HepG2 (cell line): ENCODE measurements around the gene AP2S1. TPM values are rescaled to one million over a fixed set of nuclear protein-coding genes. Genes with fewer than 3 reads are reported as not detected.
A peak's percentile ranks its signal among the peaks of the same experiment; 100 is the strongest.

Experiments used
- ARHGAP35 ChIP-seq: sonication (generic); formaldehyde crosslinking; IDR thresholded peaks from 2 replicates; pipeline ENCODE4 v1.9.0; 2022; ENCODE audit warnings: mild to moderate bottlenecking, inconsistent platforms, moderate library complexity, missing genetic modification reagents, borderline replicate concordance
- CTCF ChIP-seq: sonication (generic); formaldehyde crosslinking; IDR thresholded peaks from 2 replicates; pipeline ENCODE4 v1.5.0; 2020; ENCODE audit warnings: mild to moderate bottlenecking, missing genetic modification reagents, moderate library complexity
- NFE2L1 ChIP-seq: sonication (generic); formaldehyde crosslinking; IDR thresholded peaks from 2 replicates; pipeline ENCODE4 v1.4.0; 2020; ENCODE audit warnings: missing genetic modification reagents, mild to moderate bottlenecking, borderline replicate concordance
- SUZ12 ChIP-seq: fragments of 150-350 bp; IDR thresholded peaks from 2 replicates; pipeline ENCODE4 v1.6.1; 2014; ENCODE audit warnings: low read depth, low read length
- ZFP62 ChIP-seq: sonication (generic); formaldehyde crosslinking; IDR thresholded peaks from 2 replicates; pipeline ENCODE4 v1.4.0; 2020; ENCODE audit warnings: missing genetic modification reagents
- ZNF17 ChIP-seq: sonication (generic); formaldehyde crosslinking; IDR thresholded peaks from 2 replicates; pipeline ENCODE4 v1.5.0; 2020; ENCODE audit warnings: mild to moderate bottlenecking, missing genetic modification reagents
- ZNF501 ChIP-seq: sonication (generic); formaldehyde crosslinking; IDR thresholded peaks from 2 replicates; pipeline ENCODE4 v1.5.1; 2020; ENCODE audit warnings: mild to moderate bottlenecking, moderate library complexity, missing genetic modification reagents
- polyA plus RNA-seq, 8 experiments: library from polyadenylated mRNA; depleted of rRNA in 3 of 8; stranded (reverse) in 7 of 8; unstranded in 1 of 8; fragments of >200 nt; fragmentation: Illumina TruSeq in 4 of 8; extraction: Trizol in 4 of 8; gene quantifications; 2 replicates each; pipeline versions ENCODE4 v1.2.1 to v1.2.3, GENCODE V29; 2011 to 2016; ENCODE audit warnings: low read depth in 4 of 8, missing spikeins in 1 of 8, mixed read lengths in 1 of 8; ENCODE audit not compliant: insufficient read depth in 1 of 8
- total RNA-seq, 5 experiments: library from RNA; depleted of rRNA; stranded (reverse); fragments of >200 nt; fragmentation: Illumina TruSeq; extraction: Trizol; gene quantifications; 2 replicates each; pipeline ENCODE4 v1.2.3, GENCODE V29; 2016; ENCODE audit warnings: low read depth in 1 of 5
- TF ChIP-seq, protein P1 (sequence below): sonication (generic); formaldehyde crosslinking; IDR thresholded peaks from 2 replicates; pipeline ENCODE4 v1.4.0; 2020; ENCODE audit warnings: missing genetic modification reagents
- TF ChIP-seq, protein P2 (sequence below): sonication (generic); formaldehyde crosslinking; conservative IDR thresholded peaks from 2 replicates; pipeline ENCODE4 v1.4.0; 2020; ENCODE audit warnings: missing genetic modification reagents
- TF ChIP-seq, protein P3 (sequence below): sonication (generic); formaldehyde crosslinking; IDR thresholded peaks from 2 replicates; pipeline ENCODE4 v1.4.0; 2020; ENCODE audit warnings: mild to moderate bottlenecking, missing genetic modification reagents
- TF ChIP-seq, protein P4 (sequence below): sonication (generic); formaldehyde crosslinking; IDR thresholded peaks from 2 replicates; pipeline ENCODE4 v1.8.1; 2023; ENCODE audit warnings: mild to moderate bottlenecking, missing genetic modification reagents, borderline replicate concordance

The AP2S1 gene
- total and polyA plus RNA-seq, 2 of the 13 experiments (the other 11 are each of a cell fraction or from before 2014, with no cell fraction given) = 45.2 to 86.1 TPM

DNA sequence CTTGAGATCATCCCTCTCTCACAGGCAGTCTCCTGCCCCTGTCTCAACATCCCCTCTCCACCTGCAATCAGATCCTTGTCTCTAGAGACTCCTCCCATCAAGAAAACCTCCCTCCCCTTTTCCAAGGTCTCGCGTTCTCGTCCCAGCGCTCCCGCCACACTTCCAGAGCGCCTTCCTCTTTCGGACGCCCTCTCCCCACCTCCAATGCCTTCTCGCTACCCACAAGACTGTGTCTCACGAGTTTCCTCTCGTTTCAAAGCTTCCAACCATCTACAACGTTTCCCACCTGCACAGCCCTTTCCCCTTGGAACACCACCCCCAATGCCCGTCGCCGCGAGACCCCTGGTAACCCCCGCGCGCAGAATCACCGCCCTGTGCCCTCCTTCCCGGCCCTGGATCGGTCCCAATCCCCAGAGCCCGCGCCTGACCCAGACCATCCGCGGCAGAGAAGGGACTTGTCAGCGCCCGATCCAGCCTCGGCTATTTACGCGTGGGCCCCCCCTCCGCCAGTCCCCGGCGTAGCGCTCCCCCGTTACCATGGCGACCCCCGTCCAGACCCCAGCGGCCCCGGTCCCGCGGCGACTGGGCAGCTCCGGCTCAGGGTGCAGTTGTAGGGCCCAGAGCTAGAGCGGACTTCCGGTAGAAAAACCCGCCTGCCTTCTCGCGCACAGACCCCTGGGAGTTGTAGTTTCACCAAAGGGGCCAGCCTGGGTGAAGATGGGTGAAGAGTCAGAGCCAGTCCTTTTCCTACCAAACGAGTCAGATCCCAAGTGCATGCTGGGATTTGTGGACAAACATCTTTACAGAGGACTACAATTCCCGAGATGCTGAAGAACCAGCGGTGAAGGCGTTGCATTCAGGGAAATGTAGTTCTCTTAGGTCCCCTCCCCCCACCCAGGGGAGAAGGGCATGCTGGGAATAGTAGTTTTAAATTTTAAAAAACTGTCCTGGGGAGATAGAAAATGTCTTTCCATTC lies at the start of gene AP2S1 (continued):
- 0 out of 2 replicates have a peak, but pooled peaks have one; percentile 6 for TF ChIP-seq CTCF (CRISPR knock-in tag)
- TF ChIP-seq, protein P1, sequence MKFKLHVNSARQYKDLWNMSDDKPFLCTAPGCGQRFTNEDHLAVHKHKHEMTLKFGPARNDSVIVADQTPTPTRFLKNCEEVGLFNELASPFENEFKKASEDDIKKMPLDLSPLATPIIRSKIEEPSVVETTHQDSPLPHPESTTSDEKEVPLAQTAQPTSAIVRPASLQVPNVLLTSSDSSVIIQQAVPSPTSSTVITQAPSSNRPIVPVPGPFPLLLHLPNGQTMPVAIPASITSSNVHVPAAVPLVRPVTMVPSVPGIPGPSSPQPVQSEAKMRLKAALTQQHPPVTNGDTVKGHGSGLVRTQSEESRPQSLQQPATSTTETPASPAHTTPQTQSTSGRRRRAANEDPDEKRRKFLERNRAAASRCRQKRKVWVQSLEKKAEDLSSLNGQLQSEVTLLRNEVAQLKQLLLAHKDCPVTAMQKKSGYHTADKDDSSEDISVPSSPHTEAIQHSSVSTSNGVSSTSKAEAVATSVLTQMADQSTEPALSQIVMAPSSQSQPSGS (CRISPR knock-in tag) = peak; percentile 17; the same call in 1 of the 2 replicates
- TF ChIP-seq, protein P2, sequence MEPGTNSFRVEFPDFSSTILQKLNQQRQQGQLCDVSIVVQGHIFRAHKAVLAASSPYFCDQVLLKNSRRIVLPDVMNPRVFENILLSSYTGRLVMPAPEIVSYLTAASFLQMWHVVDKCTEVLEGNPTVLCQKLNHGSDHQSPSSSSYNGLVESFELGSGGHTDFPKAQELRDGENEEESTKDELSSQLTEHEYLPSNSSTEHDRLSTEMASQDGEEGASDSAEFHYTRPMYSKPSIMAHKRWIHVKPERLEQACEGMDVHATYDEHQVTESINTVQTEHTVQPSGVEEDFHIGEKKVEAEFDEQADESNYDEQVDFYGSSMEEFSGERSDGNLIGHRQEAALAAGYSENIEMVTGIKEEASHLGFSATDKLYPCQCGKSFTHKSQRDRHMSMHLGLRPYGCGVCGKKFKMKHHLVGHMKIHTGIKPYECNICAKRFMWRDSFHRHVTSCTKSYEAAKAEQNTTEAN (CRISPR knock-in tag) = 0 out of 2 replicates have a peak, but pooled peaks have one; percentile 28
- TF ChIP-seq, protein P3, sequence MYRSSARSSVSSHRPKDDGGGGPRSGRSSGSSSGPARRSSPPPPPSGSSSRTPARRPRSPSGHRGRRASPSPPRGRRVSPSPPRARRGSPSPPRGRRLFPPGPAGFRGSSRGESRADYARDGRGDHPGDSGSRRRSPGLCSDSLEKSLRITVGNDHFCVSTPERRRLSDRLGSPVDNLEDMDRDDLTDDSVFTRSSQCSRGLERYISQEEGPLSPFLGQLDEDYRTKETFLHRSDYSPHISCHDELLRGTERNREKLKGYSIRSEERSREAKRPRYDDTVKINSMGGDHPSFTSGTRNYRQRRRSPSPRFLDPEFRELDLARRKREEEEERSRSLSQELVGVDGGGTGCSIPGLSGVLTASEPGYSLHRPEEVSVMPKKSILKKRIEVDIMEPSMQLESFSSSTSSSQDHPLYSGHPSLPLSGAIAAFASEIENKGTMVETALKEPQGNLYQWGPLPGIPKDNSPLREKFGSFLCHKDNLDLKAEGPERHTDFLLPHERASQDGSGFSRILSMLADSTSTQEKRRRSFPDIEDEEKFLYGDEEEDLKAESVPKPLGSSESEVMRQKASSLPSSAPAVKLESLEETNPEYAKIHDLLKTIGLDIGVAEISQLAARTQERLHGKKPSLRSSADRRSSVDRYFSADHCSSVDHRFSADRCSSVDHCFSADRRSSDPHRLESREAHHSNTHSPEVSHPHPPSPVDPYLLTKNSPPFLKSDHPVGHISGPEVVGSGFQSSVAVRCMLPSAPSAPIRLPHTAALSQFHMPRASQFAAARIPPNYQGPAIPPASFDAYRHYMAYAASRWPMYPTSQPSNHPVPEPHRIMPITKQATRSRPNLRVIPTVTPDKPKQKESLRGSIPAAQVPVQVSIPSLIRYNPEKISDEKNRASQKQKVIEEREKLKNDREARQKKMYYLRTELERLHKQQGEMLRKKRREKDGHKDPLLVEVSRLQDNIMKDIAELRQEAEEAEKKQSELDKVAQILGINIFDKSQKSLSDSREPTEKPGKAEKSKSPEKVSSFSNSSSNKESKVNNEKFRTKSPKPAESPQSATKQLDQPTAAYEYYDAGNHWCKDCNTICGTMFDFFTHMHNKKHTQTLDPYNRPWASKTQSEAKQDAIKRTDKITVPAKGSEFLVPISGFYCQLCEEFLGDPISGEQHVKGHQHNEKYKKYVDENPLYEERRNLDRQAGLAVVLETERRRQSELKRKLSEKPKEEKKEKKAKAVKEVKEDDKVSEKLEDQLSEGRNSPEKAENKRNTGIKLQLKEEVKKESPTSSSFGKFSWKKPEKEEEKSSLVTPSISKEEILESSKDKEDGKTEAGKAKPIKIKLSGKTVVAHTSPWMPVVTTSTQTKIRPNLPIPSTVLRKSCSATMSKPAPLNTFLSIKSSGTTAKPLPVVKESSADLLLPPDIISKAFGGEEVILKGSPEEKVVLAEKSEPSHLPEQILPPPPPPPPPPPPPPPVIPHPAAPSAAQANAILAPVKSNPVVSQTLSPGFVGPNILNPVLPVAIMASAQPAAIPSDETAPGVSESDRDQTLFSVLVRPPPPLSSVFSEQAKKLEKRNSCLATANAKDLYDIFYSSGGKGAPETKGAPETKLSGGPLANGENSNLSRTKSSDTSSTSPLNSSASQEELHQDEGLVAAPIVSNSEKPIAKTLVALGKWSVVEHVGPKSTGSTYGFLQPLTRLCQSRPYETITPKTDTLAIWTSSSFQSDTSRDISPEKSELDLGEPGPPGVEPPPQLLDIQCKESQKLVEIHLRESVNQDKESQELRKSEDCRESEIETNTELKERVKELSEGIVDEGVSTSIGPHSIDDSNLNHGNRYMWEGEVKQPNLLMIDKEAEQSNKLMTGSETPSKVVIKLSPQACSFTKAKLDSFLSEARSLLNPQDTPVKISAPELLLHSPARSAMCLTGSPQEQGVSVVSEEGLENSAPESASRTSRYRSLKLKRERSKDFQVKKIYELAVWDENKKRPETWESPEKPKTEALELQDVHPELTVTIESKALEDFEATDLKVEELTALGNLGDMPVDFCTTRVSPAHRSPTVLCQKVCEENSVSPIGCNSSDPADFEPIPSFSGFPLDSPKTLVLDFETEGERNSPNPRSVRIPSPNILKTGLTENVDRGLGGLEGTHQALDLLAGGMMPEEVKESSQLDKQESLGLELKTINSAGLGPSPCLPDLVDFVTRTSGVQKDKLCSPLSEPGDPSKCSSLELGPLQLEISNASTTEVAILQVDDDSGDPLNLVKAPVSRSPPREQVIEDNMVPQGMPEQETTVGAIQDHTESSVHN (CRISPR knock-in tag) = no peak
- TF ChIP-seq ZFP62 (CRISPR knock-in tag) = no peak; the same call in 1 of the 2 replicates
- TF ChIP-seq SUZ12 = peak; percentile 98
- TF ChIP-seq ZNF501 (CRISPR knock-in tag) = peak; percentile 85
- no peak for TF ChIP-seq ZNF17 (CRISPR knock-in tag)
- TF ChIP-seq, protein P4, sequence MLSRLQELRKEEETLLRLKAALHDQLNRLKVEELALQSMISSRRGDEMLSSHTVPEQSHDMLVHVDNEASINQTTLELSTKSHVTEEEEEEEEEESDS (CRISPR knock-in tag) = peak; percentile 75; the same call in 1 of the 2 replicates
- TF ChIP-seq NFE2L1 (CRISPR knock-in tag) = no peak
- TF ChIP-seq ARHGAP35 = peak; percentile 73; the same call in 1 of the 2 replicates
